Epithelial cell of alveolus of lung (primary cell): Measurements from ENCODE around the gene GPATCH1. TPM values are rescaled to one million over a fixed set of nuclear protein-coding genes. Genes with fewer than 3 reads are reported as not detected.

Experiments used
- total RNA-seq: library from RNA; depleted of rRNA; stranded (reverse); fragments of >200 nt; gene quantifications from 2 replicates; pipeline ENCODE4 v1.2.1, GENCODE V29; 2015

Gene GPATCH1
- total RNA-seq, result 2.5 and 6.1 TPM in 2 replicates

GRCh38 chr19:33080761-33081681 is at the start of gene GPATCH1:
TSS of gene GPATCH1 (plus strand) at chr19:33081181. CDS start at chr19:33081194, 13 bp downstream.

GRCh38 chr19:33064792-33065550 is 16.0 kb upstream of the GPATCH1 start, which contains the start of gene RHPN2:
TSS of gene RHPN2 (minus strand) at chr19:33064888. CDS start at chr19:33064852, 36 bp downstream.

GRCh38 chr19:33132021-33132420 is 51.0 kb downstream of the GPATCH1 start, which contains the start of gene WDR88:
TSS of gene WDR88 (plus strand) at chr19:33132114. CDS start at chr19:33132170, 56 bp downstream.

Other genes with a start within 250 kb of the GPATCH1 start
- gene SLC7A9, start 211.4 kb upstream of the GPATCH1 start, total RNA-seq, result not detected in 2 replicates
- gene CEP89, start 109.2 kb upstream of the GPATCH1 start, total RNA-seq, result 13.9 and 16.2 TPM in 2 replicates
- 0.64 and 3.0 TPM in 2 replicates for gene FAAP24, start 108.9 kb upstream of the GPATCH1 start, total RNA-seq
- gene RHPN2, start 16.3 kb upstream of the GPATCH1 start, total RNA-seq, result 3.8 and 4.4 TPM in 2 replicates
- not detected in 2 replicates for gene WDR88, start 50.9 kb downstream of the GPATCH1 start, total RNA-seq
- gene LRP3, start 113.1 kb downstream of the GPATCH1 start, total RNA-seq, result 36.7 and 48.1 TPM in 2 replicates
- gene SLC7A10, start 144.7 kb downstream of the GPATCH1 start, total RNA-seq, result not detected in 2 replicates
- under 0.01 and 0.80 TPM in 2 replicates for gene CEBPA, start 221.4 kb downstream of the GPATCH1 start, total RNA-seq